Activated naive CD8-positive, alpha-beta T cell treated with anti-CD3 and anti-CD28 coated beads, Interleukin-2, amount 10 ng/mL, durations not matched to agents 7 days and 5 days (primary cell): ENCODE results near the gene TAS2R40. TPM values are rescaled to one million over a fixed set of nuclear protein-coding genes. Genes with fewer than 3 reads are reported as not detected.
"Not testable (repeated sequence)": the region's sequence is repeated elsewhere in the genome, so short reads cannot be mapped to it uniquely, and the experiment has no call there.

Experiments used
- ATAC-seq: fragments of 150-1000 bp; cut with Tn5 transposase; one replicate; pipeline ENCODE4 v1.10.0; 2021; ENCODE audit warnings: low read depth, moderate library complexity
- POLR2A ChIA-PET: fragments of 350-600 bp; sonication (Branson Sonifier 250); formaldehyde crosslinking; loops from one replicate; lab custom pipeline; 2021; ENCODE audit warnings: antibody characterized with exemption; lab: Charles Lee
- DNase-seq: peaks from one replicate; pipeline ENCODE4 v3.0.0; 2021
- H3K27ac Mint-ChIP-seq: one replicate; pipeline ENCODE4 v1.8.0; 2022; ENCODE audit warnings: mild to moderate bottlenecking, mixed read lengths
- H3K27me3 Mint-ChIP-seq: one replicate; pipeline ENCODE4 v1.8.0; 2022; ENCODE audit warnings: mild to moderate bottlenecking, moderate library complexity, mixed read lengths
- H3K36me3 Mint-ChIP-seq: one replicate; pipeline ENCODE4 v1.8.0; 2021; ENCODE audit warnings: mild to moderate bottlenecking, mixed read lengths
- H3K4me1 Mint-ChIP-seq: one replicate; pipeline ENCODE4 v1.8.0; 2021; ENCODE audit warnings: mixed read lengths
- H3K4me3 Mint-ChIP-seq: one replicate; pipeline ENCODE4 v1.8.0; 2022; ENCODE audit warnings: mild to moderate bottlenecking, moderate library complexity, mixed read lengths
- H3K9me3 Mint-ChIP-seq: one replicate; pipeline ENCODE4 v1.8.0; 2021; ENCODE audit warnings: mixed read lengths
- total RNA-seq, 2 experiments: library from RNA; stranded (reverse); gene quantifications; one replicate each; pipeline ENCODE4 v1.2.3, GENCODE V29; 2021

TAS2R40 gene
- total RNA-seq, 2 experiments from 2014 or later, result not detected

GRCh38 chr7:143263266-143264195 lies 41.7 kb downstream of the TAS2R40 start, which contains the start of gene GSTK1:
Gene GSTK1, plus strand, starts transcription at chr7:143263441. Its CDS starts 73 bp downstream, at chr7:143263514.
- H3K36me3 Mint-ChIP-seq, result peaks cover 29% of the 10 kb centered on the region
- peak; percentile 99 for ATAC-seq
- no peaks in the 10 kb centered on the region for H3K27me3 Mint-ChIP-seq
- H3K27ac Mint-ChIP-seq, result peak within 1 kb of the TSS; percentile 91
- POLR2A ChIA-PET, result interaction anchor here (0.6 to 4.4 kb wide), 16 partner anchors 8 to 120 kb away, joined by 3 to 45 read pairs (median 8); partner anchors contain the start of gene CASP2
- peak within 1 kb of the TSS; percentile 96 for H3K4me3 Mint-ChIP-seq
- H3K9me3 Mint-ChIP-seq, result peaks cover 5% of the 10 kb centered on the region
- peaks cover 39% of the 10 kb centered on the region for H3K4me1 Mint-ChIP-seq
- DNase-seq, result peak; percentile 83

- H3K27me3 Mint-ChIP-seq, ATAC-seq, H3K9me3 Mint-ChIP-seq, DNase-seq: not testable (repeated sequence)
- H3K27ac Mint-ChIP-seq, result peak overlapping the region; percentile 91
- H3K4me3 Mint-ChIP-seq, result peak overlapping the region; percentile 96
- peaks cover 35% of the 10 kb centered on the region for H3K4me1 Mint-ChIP-seq
- POLR2A ChIA-PET, result interaction anchor here (0.8 to 4.4 kb wide), 9 partner anchors 9 to 116 kb away, joined by 3 to 45 read pairs (median 9); partner anchors contain the start of gene CASP2
- H3K36me3 Mint-ChIP-seq, result peaks cover 34% of the 10 kb centered on the region
These were observed 42.3 kb downstream of the TAS2R40 start for GRCh38 chr7:143264196-143264568.

DNA sequence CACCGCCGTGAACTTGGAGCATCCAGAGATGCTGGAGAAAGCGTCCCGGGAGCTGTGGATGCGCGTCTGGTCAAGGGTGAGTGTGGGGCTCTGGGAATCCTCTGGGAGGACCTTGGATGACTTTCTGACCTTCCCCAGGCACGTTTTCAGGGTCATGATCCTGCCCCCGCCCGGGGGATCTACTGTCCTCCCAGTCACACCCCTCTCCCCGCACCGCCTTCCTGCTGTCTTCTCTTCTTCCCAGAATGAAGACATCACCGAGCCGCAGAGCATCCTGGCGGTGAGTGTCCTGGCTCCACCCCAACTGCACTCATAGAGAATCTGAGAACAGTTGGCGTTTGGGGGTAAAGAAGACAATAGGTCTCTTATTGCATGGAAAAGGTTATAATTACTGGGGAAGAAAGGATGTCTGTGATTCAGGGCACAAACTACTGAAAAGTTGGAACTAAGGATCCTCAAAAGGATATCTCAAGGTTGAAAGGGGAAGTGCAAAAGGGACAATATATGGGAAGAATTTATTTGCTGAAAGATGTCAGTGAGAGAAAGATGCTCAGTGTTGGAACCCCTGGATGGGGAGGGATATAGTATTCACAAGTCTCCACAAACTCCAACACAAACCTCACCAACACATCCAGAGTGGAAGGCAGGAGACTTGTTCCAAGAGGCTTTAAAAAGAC lies 43.3 kb downstream of the TAS2R40 start:
- Mint-ChIP-seq H3K27me3 (no peaks in the 10 kb centered on the region), H3K9me3 (peaks cover 5% of the 10 kb centered on the region), H3K4me1 (peaks cover 33% of the 10 kb centered on the region), H3K4me3 (peak overlapping the region; percentile 96), H3K27ac (peak overlapping the region; percentile 91), H3K36me3 (peaks cover 43% of the 10 kb centered on the region)
- ATAC-seq, result no peak
- no peak for DNase-seq
- POLR2A ChIA-PET, result interaction anchor here (0.6 to 4.4 kb wide), 5 partner anchors 15 to 37 kb away, joined by 3 to 45 read pairs (median 3); partner anchors contain the start of gene CASP2

DNA sequence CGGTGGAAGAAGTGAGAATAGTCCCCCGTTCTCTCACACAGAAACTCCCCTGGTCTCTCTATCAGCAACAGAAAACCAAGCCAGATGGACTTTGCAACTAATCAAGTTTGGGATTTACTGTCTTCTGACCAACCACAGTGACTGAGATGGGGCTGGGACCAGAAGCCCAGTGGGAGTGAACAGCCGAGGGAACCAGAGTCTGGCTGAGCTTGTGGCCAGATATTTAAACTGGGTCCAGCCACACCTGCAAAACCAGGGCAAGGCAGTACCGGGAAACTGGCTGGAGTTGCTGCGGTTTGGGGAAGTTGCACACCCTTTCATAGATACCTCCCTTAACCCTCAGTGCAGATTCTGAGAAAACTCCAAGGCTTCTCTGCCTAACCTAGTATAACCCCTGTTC lies 47.4 kb downstream of the TAS2R40 start:
- DNase-seq, result no peak
- Mint-ChIP-seq H3K4me3 (no peak overlapping the region), H3K27me3 (no peaks in the 10 kb centered on the region), H3K9me3 (peaks cover 1% of the 10 kb centered on the region), H3K4me1 (peaks cover 29% of the 10 kb centered on the region), H3K27ac (no peak overlapping the region), H3K36me3 (peaks cover 44% of the 10 kb centered on the region)
- ATAC-seq, result no peak
- POLR2A ChIA-PET, result interaction anchor here (1.5 to 1.9 kb wide), 2 partner anchors 10 to 30 kb away, joined by 3 to 9 read pairs; no protein-coding TSS in a partner anchor

DNA sequence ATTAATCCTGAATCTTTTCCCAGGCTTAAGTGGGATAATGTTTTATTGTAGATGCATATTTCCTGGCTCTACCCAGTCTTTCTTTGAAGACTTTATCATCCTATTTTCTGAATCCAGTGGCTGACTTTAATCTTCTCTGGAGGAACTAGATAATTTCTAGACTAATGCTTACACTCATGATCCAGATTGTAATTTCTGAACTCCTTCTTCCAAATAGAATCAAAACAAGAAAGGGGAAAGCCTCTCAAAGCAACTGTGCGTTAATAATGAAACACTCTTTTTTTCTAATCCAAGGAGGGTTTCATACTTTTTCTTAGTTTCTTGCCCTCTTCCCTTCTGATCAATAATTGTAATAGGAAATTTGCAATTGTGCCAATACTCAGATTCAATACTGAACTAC lies 49.4 kb downstream of the TAS2R40 start:
- Mint-ChIP-seq H3K4me3 (no peak overlapping the region), H3K27ac (no peak overlapping the region), H3K4me1 (peaks cover 14% of the 10 kb centered on the region), H3K27me3 (no peaks in the 10 kb centered on the region), H3K36me3 (peaks cover 31% of the 10 kb centered on the region), H3K9me3 (peaks cover 1% of the 10 kb centered on the region)
- POLR2A ChIA-PET, result interaction anchor here (1.4 kb wide), 1 partner anchor 27 kb away, joined by 3 read pairs; no protein-coding TSS in a partner anchor
- ATAC-seq (no peak), DNase-seq (no peak)

Other genes with a start within 250 kb of the TAS2R40 start
- gene OR9A2, start 194.9 kb upstream of the TAS2R40 start, total RNA-seq, result under 1 TPM in 1 of 2 experiments, not detected in 1; 0.30 TPM
- not detected for gene OR6V1, start 169.7 kb upstream of the TAS2R40 start, total RNA-seq
- gene PIP, start 90.0 kb upstream of the TAS2R40 start, total RNA-seq, result not detected
- gene TAS2R39, start 38.6 kb upstream of the TAS2R40 start, total RNA-seq, result not detected
- gene GSTK1, start 41.4 kb downstream of the TAS2R40 start, total RNA-seq, result 100 to 1,000 TPM; 355 to 368 TPM
- gene TMEM139, start 62.9 kb downstream of the TAS2R40 start, total RNA-seq, result 1 to 10 TPM; 1.1 TPM
- gene CASP2, start 66.3 kb downstream of the TAS2R40 start, total RNA-seq, result 10 to 100 TPM; 96.5 to 98.8 TPM
- under 1 TPM in 1 of 2 experiments, not detected in 1; 0.08 TPM for gene CLCN1, start 94.1 kb downstream of the TAS2R40 start, total RNA-seq
- 1 to 10 TPM; 2.3 to 2.9 TPM for gene FAM131B, start 140.7 kb downstream of the TAS2R40 start, total RNA-seq
- gene ZYX, start 159.3 kb downstream of the TAS2R40 start, total RNA-seq, result 100 to 1,000 TPM; 199 to 200 TPM
- gene EPHA1, start 186.8 kb downstream of the TAS2R40 start, total RNA-seq, result 10 to 100 TPM; 27.3 to 28.2 TPM
- under 1 TPM in 1 of 2 experiments, not detected in 1; 0.65 TPM for gene TAS2R60, start 221.4 kb downstream of the TAS2R40 start, total RNA-seq